Measurements from ENCODE around the gene GALNT9.

The GALNT9 gene

DNA sequence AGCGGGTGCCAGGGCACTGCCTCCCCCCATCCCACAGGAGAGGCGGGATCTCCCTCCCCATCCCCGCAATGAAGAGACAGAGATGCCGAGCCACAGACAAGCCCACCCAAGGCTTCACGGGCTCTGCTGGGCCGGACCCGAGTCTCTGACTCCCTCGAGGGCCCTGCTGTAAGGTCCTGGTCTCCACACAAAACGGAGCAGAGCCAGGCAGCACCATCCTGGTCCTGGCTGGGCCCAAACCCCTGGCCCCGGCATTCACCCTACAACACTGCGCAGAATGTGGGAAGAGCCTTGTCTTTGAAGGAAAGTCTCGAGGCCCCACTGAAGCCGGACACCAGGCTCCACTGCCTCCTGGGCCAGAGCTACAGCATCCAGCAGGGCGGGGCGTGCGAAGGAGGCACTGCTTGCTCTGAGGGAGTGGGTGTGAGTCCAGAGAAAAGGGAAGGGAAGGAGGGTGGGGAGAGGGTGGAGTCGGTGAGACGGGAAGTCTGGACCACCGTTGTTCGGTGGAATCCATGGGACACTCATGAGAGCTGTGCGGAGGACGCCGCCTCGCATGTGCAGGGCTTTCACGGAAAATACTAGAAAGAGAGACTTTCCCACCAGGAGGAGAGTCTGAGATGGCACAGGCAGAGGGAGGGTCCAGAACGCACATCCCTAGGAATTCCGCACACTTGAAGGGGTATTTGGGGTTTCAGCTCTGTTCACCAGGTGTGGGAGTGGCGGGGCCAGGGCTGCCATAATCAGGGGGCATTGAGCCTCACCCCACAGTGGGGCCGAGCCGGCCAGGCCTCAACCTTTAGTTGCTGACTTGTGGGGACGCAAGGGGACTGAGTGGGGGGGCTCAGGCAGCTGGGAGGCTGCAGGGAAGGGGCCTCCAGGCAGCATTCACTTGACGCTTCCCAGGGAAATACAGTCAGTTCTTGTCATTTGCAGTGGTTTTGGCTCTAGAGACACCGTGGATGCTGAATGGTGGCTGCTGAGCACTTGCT is 36.8 kb downstream of the GALNT9 start:
- DNase-seq = no peak

DNA sequence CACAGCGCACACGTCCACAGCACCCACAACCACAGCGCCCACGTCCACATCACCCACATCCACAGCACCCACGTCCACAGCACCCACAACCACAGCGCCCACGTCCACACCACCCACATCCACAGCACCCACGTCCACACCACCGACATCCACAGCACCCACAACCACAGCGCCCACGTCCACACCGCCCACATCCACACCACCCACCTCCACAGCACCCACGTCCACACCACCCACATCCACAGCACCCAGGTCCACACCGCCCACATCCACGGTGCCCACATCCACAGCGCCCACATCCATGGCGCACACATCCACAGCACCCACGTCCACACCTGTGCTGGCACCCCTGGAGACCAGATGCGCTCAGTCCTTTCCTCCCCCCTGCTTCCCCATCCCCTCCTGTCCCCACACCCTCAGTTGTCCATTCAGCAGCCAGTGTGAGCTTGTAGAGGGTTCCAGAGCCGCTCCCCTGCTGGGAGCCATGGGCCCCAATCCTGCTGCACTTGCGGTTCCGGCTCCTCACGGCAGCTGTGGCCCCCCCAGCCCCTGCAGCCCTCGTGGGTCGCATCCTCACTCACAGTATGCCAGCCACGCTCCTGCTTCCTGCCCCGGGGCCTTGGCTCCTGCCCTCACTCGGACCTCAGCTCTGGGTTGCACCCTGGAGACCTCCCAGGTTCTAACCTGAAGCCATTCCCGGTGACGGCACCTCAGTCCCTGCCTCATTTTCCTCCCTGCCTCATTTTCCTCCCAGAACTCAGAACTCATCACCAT is 37.8 kb downstream of the GALNT9 start:
- DNase-seq = no peak

DNA sequence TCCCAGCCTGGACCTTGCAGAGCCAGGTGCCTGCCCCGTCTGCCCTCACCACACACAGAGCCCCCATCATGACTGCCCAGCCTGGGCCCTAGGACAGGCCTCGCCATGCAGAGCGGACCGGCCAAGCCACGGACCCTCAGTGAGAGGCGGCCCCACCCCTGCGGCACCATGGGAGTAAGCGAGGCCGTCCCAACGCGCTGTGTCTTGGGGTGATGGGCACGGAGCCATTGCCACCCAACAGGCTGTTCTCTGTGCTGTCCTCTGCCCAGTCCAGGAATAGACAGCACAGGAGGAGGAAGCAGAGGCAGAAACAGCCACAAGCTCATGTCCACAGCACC is 39.2 kb downstream of the GALNT9 start:
- DNase-seq = no peak

DNA sequence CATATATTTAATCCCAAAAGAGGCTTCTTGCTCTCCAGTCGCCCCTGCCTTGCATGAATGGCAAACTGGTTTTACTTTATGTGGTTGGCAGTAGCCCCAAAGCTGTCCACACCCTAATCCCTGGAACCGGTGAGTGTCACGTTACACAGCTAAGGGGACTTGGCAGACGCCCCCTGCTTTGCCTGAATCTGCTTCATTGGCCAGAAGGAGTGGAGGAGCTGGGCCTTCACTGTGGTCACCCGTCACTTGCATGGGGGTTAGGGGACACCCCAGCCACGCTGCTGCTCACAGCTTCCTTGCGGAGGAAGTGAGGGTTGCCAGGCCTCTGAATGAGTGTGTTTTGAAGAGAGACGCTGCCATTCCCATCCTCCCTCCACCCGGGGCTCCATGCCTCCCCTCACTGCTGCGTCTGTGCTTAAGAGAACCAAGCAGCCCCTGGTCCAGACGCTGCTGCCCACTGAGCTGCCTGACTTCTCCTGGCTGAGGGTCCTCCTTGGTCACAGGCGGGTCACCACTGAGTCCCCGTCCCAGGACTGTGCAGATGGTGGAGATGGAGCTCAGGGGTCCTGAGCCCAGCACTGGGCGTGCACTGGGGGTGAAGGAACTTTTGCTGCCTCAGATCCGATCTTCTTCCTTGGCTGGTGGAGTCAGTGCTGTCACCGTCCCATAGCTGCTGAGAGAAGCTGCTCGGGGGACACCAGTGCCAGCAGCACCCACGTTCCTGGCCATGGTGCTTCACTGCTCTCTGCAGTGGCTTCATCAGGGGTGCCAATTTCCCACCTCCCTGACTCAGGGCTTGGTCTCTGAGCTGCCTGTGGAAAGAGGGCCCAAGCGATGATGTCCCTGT is 39.8 kb downstream of the GALNT9 start:
- DNase-seq = no peak

DNA sequence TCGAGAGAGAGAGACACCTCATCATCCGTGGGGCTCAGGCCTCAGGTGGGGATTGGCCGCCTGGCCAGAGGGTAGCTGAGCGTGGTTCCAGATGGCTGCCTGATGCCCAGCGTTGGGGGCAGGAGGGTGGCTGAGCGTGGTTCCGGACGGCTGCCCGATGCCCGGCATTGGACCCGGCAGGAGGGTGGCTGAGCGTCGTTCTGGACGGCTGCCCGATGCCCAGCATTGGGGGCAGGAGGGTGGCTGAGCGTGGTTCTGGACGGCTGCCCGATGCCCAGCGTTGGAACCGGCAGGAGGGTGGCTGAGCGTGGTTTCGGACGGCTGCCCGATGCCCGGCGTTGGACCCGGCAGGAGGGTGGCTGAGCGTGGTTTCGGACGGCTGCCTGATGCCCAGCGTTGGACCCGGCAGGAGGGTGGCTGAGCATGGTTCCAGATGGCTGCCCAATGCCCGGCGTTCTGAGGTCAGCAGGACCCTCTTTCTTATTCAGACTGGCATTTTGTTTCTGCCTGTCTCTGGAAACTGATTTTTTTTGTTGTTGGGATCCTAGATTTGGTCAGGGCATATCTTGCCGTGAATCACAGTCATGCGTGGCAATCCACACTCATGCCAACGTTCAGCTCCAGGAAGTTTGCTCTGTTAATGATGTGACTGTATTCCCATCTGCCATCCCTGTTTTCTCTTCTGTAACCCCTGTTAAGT is 40.7 kb downstream of the GALNT9 start:
- DNase-seq = no peak

DNA sequence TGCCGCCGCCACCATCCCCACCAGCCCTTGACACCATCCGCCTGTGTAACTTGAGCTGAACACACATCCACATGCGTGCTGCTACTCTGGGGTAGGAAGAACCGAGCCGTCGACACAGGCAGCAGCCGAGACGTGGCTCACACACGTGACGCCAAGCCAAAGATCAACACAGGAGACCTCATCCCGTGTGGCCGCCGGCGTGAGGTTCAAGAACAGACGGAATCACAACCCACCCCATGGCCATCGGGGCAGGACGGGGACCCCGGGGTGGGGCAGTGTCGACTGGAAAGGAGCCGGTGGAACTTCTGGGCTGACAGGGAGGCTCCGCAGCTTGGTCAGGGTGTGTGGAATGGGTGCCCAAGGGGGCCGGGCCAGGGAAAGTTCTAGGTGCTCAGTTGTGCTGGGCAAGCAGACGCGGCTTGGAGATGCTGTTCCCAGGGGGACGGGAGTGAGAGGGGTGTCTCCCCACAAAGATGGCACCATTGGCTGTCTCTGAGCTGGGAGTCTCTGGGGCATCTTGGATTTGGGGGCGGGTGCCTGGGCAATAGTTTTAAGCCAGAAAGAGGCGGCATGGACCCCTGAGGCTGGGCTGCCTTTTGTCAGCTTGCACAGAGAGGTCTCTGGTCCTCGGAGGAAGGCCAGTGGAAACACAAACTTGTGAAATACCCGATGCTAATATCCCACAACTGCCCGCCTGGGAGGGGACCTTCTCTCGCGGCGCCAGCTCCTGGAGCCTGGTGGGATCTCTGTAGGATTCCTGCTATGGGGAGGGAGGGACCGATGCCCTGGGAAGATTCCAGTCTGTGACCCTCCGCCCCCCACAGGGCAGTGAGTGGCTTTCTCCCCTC is 41.8 kb downstream of the GALNT9 start:
- DNase-seq = no peak

DNA sequence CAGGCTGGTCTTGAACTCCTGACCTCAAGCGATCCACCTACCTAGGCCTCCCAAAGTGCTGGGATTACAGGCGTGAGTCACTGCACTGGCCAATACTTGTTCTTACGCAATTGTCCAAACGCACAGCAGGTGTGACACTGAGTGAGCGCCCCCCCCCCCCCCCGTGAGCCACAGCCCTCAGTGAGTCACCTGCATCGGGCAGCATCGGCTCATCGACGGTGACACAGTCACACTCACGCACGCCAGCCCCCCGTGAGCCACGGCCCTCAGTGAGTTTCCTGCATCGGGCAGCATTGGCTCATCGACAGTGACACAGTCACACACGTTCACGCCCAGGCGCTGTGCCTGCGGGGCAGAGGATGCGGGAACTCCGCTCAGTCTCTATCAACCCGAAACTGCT is 42.5 kb downstream of the GALNT9 start:
- no peak for DNase-seq

DNA sequence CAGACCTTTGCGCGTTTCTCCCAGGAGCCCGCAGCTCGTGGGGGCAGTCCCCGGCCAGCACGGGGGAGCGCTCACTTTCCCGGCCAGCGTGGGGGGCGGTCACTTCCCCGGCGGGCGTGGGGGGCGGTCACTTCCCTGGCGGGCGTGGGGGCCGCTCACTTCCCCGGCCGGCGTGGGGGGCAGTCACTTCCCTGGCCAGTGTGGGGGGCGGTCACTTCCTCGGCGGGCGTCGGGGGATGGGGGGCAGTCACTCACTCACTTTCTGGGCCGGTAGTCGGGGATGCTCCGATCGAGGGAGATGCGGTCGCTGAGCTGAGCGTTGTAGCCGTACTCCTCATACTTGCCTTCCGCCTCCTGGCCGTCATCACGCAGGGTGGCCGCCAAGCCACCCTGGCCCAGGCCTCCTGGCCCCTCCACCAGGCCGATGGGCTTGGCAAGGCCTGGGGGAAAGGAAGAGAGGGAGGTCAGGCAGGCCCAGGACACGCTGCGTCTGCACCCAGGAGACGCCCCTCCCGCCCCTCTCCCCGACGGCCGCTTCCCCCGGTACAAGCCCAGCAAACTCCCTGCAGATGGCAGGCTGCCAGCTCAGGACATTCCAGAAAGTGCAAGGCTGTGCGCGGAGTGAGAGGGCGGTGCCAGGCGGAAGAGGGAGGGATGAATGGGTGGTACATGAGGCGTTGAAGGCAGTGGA is 43.3 kb downstream of the GALNT9 start:
- no peak for DNase-seq

DNA sequence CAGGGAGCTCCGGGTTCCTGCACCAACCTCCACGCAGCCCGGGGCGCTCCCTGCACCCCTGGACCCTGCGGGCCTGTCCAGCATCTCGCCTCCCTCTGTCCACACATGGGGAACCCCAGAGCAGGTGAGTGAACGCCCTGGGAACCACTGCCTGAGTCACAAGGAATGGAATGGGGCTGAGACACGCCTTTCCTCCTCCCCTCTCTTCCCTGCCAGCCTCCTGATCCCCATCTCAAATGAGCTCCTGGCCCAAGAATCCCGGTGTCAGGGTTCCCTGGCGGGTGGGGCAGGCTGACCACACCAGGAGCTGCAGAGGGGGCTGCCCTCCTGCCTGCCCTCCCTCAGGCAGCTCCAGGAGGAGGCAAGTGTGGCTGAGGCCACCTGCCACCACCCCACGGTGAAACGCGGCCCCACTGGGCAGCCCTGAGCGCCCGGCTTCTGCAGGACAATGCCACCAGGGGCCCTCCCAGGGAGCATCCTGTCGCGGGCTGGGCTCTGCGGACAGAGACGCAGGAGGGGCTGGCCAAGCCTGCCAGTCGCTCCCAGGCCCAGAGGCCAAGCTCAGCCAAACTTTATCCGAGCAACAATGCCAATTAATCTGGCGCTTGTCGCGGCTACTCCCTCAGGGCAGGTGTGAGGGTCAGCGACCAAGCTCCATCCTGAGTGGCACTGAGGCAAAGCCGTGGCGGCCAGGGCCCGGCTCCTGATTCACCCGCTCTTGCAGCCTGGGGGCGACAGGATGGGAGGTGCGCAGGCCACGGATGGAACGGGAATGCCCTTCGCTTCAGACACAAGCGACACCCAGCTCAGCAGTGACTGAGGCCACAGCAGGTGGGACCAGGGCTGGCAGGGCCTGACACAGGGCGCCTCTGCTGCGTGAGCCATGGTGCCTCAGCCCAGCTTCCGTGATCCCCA is 44.3 kb downstream of the GALNT9 start:
- DNase-seq = no peak

DNA sequence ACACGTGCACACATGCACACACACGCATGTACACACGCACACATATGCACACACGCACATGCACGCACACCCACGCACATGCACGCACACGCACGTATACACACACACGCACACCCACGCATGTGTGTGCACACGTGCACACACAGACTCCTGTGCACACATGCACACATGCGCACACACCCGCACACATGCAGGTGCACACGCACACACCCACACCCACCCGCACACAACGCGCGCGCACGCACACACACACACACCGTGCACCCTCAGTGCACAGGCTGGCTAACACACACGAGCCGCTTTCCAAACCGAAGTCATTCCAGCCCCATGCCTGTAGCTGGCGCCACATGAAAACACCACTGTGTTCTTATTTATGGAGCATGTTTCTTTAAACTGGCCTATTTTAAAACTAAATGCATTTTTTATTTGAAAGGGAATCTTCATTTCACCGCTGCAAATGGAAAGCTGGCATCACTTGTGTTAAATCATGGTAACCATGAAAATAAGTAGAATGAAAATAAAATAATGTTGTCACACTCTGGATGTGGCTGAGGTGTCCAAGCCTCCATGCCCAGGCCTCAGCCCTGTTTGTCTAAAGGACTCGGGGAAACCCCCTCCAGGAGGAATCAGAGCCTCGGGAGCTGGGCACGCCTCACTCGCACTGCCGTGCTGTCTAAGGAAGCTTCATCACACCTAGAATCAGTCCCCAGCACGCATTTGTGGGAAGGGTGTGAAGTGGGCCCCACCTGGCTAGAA is 45.1 kb downstream of the GALNT9 start:
- DNase-seq = no peak

DNA sequence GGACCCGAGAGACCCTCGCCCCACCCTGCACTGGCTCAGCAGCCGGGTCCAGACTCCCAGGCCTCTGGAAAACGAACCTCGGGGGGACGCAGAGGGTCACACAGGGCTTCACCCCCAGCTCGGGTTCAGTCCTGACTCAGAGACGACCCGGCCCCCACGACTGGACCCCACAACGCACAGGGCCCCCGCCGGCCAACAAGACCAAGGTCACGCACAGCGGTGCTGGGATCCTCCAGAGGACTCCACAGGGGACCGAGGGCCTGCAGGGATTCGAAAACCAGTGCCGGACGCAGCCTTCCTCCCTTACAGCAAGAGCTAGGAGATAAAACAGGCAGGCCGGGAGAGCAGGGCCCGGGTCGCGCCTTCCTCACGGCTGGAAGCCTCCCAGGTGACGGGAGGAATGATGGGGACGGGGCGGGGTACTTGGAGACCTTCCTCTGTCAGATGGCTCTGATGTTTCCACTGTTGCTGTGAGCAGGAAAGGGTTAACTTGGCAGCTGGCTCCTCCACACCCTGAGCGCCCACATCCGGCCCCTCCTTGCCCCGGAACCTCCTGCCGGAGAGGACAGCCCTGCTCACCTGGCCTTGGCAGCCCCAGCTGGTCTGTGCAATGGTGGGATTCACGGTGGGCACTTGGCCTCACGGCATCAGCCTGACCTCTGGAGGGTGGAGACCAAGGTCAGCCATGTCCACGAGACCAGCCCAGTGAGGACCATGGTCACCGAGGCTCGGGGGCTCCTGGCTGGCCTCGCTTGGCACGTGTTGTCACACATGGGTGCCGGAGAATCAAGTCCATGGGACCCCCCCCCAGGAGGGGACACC is 46.2 kb downstream of the GALNT9 start:
- no peak for DNase-seq

DNA sequence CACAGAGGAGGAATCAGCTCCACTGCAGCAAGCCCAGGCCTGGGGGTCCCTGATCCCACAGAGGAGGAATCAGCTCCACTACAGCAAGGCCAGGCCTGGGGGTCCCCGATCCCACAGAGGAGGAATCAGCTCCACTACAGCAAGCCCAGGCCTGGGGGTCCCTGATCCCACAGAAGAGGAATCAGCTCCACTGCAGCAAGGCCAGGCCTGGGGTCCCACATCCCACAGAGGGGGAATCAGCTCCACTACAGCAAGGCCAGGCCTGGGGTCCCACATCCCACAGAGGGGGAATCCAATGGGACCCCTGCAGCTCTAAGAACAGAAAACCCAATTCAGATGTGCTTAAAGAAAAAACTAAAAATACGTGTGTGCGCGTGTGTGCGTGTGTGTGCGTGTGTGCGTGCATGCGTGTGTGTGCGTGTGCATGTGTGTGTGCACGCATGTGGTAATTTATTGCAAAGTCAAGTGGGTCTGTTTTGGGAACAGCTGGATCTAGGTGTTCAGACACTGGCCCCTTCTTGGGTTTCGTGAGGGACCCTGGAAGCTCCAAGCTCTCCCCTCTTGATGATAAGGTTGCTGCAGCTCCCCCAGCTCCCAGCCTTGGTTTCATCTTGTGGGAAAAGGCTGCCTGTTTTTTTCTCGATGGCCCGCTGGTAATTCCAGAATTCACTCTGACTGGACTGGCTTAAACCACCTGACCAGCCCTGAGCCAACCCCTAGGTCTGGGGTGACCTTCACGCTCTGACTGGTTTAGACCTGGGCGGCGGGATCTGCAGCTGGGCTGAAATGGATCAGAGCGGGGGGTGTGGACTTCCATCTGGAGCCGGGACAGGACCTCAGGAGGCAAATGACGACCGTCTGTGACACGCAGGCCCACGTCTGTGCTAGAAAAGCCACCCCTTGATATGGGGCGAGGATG is 47.1 kb downstream of the GALNT9 start:
- no peak for DNase-seq

DNA sequence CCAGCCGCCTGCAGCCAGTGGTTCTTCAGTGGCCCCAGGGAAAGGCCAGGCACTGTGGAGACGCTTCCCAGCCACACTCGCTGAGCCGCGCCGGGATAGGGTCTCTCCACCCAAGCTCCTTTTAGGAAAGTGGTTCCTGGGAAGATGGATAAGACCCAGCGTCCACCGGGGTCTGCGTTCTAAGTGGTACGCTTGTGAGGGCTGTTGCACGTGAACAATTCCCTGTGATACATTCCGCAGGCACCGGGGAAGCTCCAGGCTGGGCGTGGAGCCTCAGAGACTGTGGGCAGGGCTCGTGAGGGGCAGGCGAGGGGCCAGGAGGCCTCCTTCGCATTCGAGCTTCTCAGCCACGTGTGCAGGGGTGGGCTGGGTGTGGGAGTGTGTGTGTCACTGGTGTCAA is 48.4 kb downstream of the GALNT9 start:
- DNase-seq = no peak

DNA sequence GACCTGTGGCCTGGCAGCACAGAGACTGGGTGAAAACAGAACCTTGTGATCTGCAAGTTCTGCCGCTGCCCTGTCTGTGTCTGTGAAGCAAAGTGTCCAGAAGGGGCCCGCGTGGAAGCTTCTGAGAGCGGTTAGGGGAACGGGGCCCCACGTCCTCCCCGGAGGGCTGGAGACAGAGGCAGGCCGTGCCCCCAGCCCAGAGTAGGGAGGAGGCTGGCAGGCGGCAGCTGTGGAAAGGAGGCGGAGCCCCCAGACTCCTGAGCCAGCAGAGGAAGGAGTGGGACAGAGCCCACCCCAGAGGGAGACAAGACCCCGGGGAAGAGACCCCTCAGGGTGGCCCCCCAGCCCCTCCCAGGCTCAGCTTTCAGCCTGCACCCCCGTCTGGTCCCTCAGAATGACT is 49.0 kb downstream of the GALNT9 start:
- no peak for DNase-seq

DNA sequence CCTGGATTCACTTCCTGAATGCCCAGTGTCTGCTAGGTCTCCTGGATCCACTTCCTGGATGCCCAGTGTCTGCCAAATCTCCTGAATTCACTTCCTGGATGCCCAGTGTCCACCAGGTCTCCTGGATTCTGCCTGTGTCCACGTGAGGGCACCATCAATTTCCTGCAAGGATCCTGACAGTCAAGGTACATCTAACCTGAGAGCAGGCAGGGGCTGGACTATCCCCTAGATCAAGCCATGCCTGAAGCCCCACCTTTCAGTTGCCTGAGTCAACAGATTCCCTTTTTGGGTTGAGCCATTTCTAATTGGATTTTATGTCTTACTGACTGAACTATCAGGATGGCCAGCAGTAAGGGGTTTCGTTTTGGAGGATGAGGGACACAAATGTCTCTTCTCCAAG is 49.5 kb downstream of the GALNT9 start:
- no peak for DNase-seq

DNA sequence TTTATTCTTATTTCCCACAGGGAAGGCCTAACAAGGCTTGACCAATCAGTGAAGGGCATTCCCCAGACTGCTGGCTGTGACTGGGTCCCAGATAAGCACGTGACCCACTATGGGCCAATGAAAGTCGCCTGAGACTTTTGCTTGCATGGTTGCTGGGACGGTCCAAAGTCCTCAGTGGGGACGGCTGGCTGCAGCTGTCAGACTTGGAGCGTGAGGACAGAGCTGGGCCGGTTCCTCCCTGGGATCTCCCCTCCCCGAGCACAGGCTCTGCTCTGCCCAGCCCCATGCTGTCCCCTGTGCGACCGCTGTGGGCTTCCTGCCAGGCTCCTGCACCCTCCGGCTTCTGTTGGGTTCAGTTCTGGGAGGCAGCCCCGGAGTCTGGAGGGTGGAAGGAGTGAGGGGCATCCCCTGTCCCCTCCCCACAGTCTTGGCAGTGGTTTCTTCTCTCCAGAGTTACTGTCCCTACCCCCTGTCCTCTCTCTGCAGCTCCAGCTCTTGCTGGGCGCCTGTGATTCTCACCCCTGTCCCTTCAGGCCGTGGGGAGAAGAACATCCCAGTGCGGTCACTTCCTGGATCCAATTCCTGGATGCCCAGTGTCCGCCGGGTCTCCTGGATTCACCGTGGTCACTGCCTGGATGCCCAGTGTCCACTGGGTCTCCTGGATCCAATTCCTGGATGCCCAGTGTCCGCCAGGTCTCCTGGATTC is 50.1 kb downstream of the GALNT9 start:
- no peak for DNase-seq

Data from activated T-cell treated with anti-CD3 and anti-CD28 coated beads for 4 hours (primary cell).